B cell (primary cell): ENCODE data around the gene OLFML2B. TPM values are rescaled to one million over a fixed set of nuclear protein-coding genes. Genes with fewer than 3 reads are reported as not detected.

Experiments used
- ATAC-seq: fragments of 200-7000 bp; cut with Tn5 transposase; one replicate; pipeline ENCODE4 v1.10.0; 2021; ENCODE audit warnings: low read depth, mild to moderate bottlenecking, moderate number of reproducible peaks, moderate library complexity
- CTCF ChIA-PET: fragments of 350-600 bp; sonication (Branson Sonifier 250); formaldehyde crosslinking; loops from one replicate; lab custom pipeline; 2021; ENCODE audit warnings: antibody characterized with exemption, inconsistent platforms; lab: Charles Lee
- POLR2A ChIA-PET: fragments of 350-600 bp; sonication (Branson Sonifier 250); formaldehyde crosslinking; loops from one replicate; lab custom pipeline; 2021; ENCODE audit warnings: antibody characterized with exemption; lab: Charles Lee
- DNase-seq: peaks from one replicate; pipeline ENCODE4 v3.0.0; 2013
- H2AFZ ChIP-seq: 2 replicates; pipeline ENCODE4 v1.6.1; 2012; ENCODE audit warnings: mild to moderate bottlenecking, low read depth, low read length; ENCODE audit not compliant: insufficient read depth, poor library complexity, severe bottlenecking
- H3K27ac ChIP-seq, 2 donors: 1 replicate in 1 of 2; 2 replicates in 1 of 2; pipeline ENCODE4 v1.5.1; 2012 to 2013; ENCODE audit warnings: low read length in 2 of 2, mild to moderate bottlenecking in 2 of 2, moderate library complexity in 1 of 2
- H3K27me3 ChIP-seq, 4 experiments: fragments of 200-600 bp in 1 of 4; sonication (generic) in 1 of 4; replicated peaks in 1 of 4; 1 replicate in 2 of 4; 2 replicates in 2 of 4; pipeline versions ENCODE4 v1.6.1 to v1.7.0; 2013 to 2016; ENCODE audit warnings: low read length in 3 of 4, mild to moderate bottlenecking in 2 of 4, mixed read lengths in 1 of 4, moderate library complexity in 1 of 4; ENCODE audit not compliant: insufficient read depth in 4 of 4, control insufficient read depth in 3 of 4; ENCODE audit errors: control extremely low read depth in 1 of 4
- H3K36me3 ChIP-seq, 2 experiments: replicated peaks in 1 of 2; 1 replicate in 1 of 2; 2 replicates in 1 of 2; pipeline versions ENCODE4 v1.6.1 to v1.7.1; 2013; ENCODE audit warnings: low read length in 1 of 2; ENCODE audit not compliant: insufficient read depth in 2 of 2, control insufficient read depth in 1 of 2; ENCODE audit errors: control extremely low read depth in 1 of 2, extremely low read depth in 1 of 2
- H3K4me1 ChIP-seq, 2 donors: fragments of 200-600 bp in 1 of 2; sonication (generic) in 1 of 2; 1 replicate in 1 of 2; 2 replicates in 1 of 2; pipeline versions ENCODE4 v1.5.1 to v1.6.1; 2013 to 2017; ENCODE audit warnings: low read length in 2 of 2; ENCODE audit not compliant: control insufficient read depth in 2 of 2, insufficient read depth in 2 of 2
- H3K4me2 ChIP-seq: replicated peaks from 2 replicates; pipeline ENCODE3; 2012; ENCODE audit warnings: mild to moderate bottlenecking, low read depth, low read length; ENCODE audit not compliant: poor library complexity, severe bottlenecking
- H3K4me3 ChIP-seq, 5 experiments: fragments of 200-600 bp in 1 of 5; sonication (generic) in 1 of 5; 1 replicate in 3 of 5; 2 replicates in 2 of 5; pipeline versions ENCODE4 v1.5.1 to v1.7.0; 2011 to 2016; ENCODE audit warnings: low read length in 4 of 5, mild to moderate bottlenecking in 4 of 5, low read depth in 2 of 5, control low read depth in 1 of 5, moderate library complexity in 1 of 5; ENCODE audit not compliant: insufficient read depth in 1 of 5; ENCODE audit errors: control extremely low read depth in 1 of 5, extremely low read depth in 1 of 5
- H3K79me2 ChIP-seq: fragments of 200-600 bp; sonication (generic); one replicate; pipeline ENCODE4 v1.6.0; 2016; ENCODE audit warnings: low read length; ENCODE audit not compliant: control insufficient read depth, insufficient read depth
- H3K9ac ChIP-seq: fragments of 200-600 bp; sonication (generic); 2 replicates; pipeline ENCODE4 v1.6.1; 2017; ENCODE audit warnings: mild to moderate bottlenecking, low read length, moderate library complexity
- H3K9me3 ChIP-seq, 3 donors: one replicate each; pipeline versions ENCODE4 v1.6.1 to v1.7.1; 2013; ENCODE audit warnings: low read length in 2 of 3; ENCODE audit not compliant: control insufficient read depth in 2 of 3, insufficient read depth in 1 of 3; ENCODE audit errors: control extremely low read depth in 1 of 3
- H4K20me1 ChIP-seq: 2 replicates; pipeline ENCODE4 v1.6.0; 2012; ENCODE audit warnings: mild to moderate bottlenecking, low read length; ENCODE audit not compliant: insufficient read depth, control insufficient read depth, poor library complexity, severe bottlenecking
- H3K27ac Mint-ChIP-seq: one replicate; pipeline ENCODE4 v1.8.0; 2021; ENCODE audit warnings: mixed read lengths
- H3K27me3 Mint-ChIP-seq: one replicate; pipeline ENCODE4 v1.8.0; 2021; ENCODE audit warnings: mixed read lengths
- H3K4me1 Mint-ChIP-seq: one replicate; pipeline ENCODE4 v1.8.0; 2021; ENCODE audit warnings: mixed read lengths
- H3K4me3 Mint-ChIP-seq: one replicate; pipeline ENCODE4 v1.8.0; 2021; ENCODE audit warnings: mixed read lengths
- H3K9me3 Mint-ChIP-seq: one replicate; pipeline ENCODE4 v1.8.0; 2022; ENCODE audit warnings: mixed read lengths; ENCODE audit not compliant: insufficient read depth
- EZH2 ChIP-seq: IDR thresholded peaks from 2 replicates; pipeline ENCODE4 v1.6.1; 2012; ENCODE audit warnings: borderline replicate concordance, low read depth, mild to moderate bottlenecking, moderate library complexity, low read length; ENCODE audit not compliant: insufficient read depth, poor library complexity, severe bottlenecking
- WGBS: methylation state at CpG from one replicate; pipeline ENCODE4 v1.1.5; 2013; ENCODE audit warnings: missing lambda C conversion rate; ENCODE audit not compliant: insufficient coverage; 5-methylcytosine and 5-hydroxymethylcytosine counted together
- intact Hi-C: fragments of 100-400 bp; cut with micrococcal nuclease; formaldehyde crosslinking; loops from one replicate; pipeline ENCODE4 v1.10.0; 2022
- polyA plus RNA-seq: library from polyadenylated mRNA; depleted of rRNA; stranded (reverse); fragments of >200 nt; gene quantifications from 2 replicates; pipeline ENCODE4 v1.2.3, GENCODE V29; 2012
- total RNA-seq, 2 donors: library from RNA; stranded (reverse); fragments of 120-200 nt in 1 of 2; gene quantifications; 1 replicate in 1 of 2; 2 replicates in 1 of 2; pipeline versions ENCODE4 v1.2.3 to v1.2.4, GENCODE V29; 2013 to 2022
- TF ChIP-seq, protein P1 (sequence below): fragments of 200-600 bp; IDR thresholded peaks from one replicate; pipeline ENCODE4 v1.8.0; 2022; ENCODE audit warnings: antibody characterized with exemption, mild to moderate bottlenecking

The OLFML2B gene
- total and polyA plus RNA-seq, 2 donors (not counting 1 experiment from before 2014, with no cell fraction given), result not detected

DNA sequence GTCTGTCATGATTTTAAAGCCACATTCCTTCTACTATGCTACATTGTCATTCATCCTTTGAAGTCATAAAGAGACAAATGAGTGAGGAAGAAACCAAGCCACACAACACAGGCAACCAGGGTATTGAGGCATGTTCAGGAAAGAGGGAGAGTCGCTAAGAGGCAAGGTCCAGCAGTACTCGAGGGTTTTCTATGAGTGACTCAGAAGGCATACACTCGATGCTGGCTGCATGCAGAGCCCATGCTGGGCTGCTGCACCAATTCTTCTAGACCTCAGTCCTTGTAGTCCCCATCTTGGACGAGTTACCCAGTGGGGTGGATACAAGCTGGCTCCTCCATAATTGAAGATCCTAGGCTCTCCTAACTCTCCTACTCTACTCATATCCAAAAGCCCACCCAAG is 57.6 kb downstream of the OLFML2B start:
- Histone ChIP-seq H3K79me2 (no peaks in the 10 kb centered on the region), H3K4me3 (no peak overlapping the region), H2AFZ (no peak overlapping the region), H3K4me1 (no peaks in the 10 kb centered on the region), H3K36me3 (peaks cover 0 to 18% of the 10 kb centered on the region in 2 experiments), H3K9ac (no peak overlapping the region), H3K4me2 (no peak overlapping the region), H3K9me3 (no peaks in the 10 kb centered on the region), H3K27me3 (no peaks in the 10 kb centered on the region), H4K20me1 (no peaks in the 10 kb centered on the region), H3K27ac (no peak overlapping the region)
- intact Hi-C loops, result no loop called here
- Mint-ChIP-seq H3K4me3 (no peak overlapping the region), H3K4me1 (peaks cover 10% of the 10 kb centered on the region), H3K27ac (no peak overlapping the region), H3K9me3 (no peaks in the 10 kb centered on the region), H3K27me3 (no peaks in the 10 kb centered on the region)
- CTCF ChIA-PET, result interaction anchor here (0.8 kb wide), 1 partner anchor 336 kb away, joined by 3 read pairs; no protein-coding TSS in a partner anchor
- WGBS, result 98% methylated on average over 4 of the region's 4 CpGs
- TF ChIP-seq EZH2, result no peak
- TF ChIP-seq, protein P1, sequence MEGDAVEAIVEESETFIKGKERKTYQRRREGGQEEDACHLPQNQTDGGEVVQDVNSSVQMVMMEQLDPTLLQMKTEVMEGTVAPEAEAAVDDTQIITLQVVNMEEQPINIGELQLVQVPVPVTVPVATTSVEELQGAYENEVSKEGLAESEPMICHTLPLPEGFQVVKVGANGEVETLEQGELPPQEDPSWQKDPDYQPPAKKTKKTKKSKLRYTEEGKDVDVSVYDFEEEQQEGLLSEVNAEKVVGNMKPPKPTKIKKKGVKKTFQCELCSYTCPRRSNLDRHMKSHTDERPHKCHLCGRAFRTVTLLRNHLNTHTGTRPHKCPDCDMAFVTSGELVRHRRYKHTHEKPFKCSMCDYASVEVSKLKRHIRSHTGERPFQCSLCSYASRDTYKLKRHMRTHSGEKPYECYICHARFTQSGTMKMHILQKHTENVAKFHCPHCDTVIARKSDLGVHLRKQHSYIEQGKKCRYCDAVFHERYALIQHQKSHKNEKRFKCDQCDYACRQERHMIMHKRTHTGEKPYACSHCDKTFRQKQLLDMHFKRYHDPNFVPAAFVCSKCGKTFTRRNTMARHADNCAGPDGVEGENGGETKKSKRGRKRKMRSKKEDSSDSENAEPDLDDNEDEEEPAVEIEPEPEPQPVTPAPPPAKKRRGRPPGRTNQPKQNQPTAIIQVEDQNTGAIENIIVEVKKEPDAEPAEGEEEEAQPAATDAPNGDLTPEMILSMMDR, result no peak
- POLR2A ChIA-PET, result no interaction called here
- DNase-seq, result no peak
- ATAC-seq, result no peak

GRCh38 chr1:161962091-161962887 is 61.4 kb downstream of the OLFML2B start:
- ChIA-PET POLR2A (no interaction called here), CTCF (no interaction called here)
- H3K27me3 ChIP-seq, result no peaks in the 10 kb centered on the region
- H3K4me1 Mint-ChIP-seq, result peaks cover 13% of the 10 kb centered on the region
- H3K27ac Mint-ChIP-seq, result peak overlapping the region; percentile 16
- H3K9me3 Mint-ChIP-seq, result no peaks in the 10 kb centered on the region
- no peak for ATAC-seq
- H4K20me1 ChIP-seq, result no peaks in the 10 kb centered on the region
- H3K9ac ChIP-seq, result peak overlapping the region; percentile 54
- no peaks in the 10 kb centered on the region for H3K79me2 ChIP-seq
- H3K4me3 Mint-ChIP-seq, result peak overlapping the region; percentile 80
- TF ChIP-seq, protein P1, result no peak
- no peak for TF ChIP-seq EZH2
- no peak overlapping the region for H2AFZ ChIP-seq
- H3K27me3 Mint-ChIP-seq, result no peaks in the 10 kb centered on the region
- DNase-seq, result no peak
- intact Hi-C loops, result no loop called here
- no peaks in the 10 kb centered on the region for H3K4me1 ChIP-seq
- 63% methylated on average over 5 of the region's 8 CpGs for WGBS
- peak overlapping the region; percentile 32 for H3K4me2 ChIP-seq
- peak overlapping the region in 2 of 5 experiments; percentile 18 to 23 for H3K4me3 ChIP-seq
- H3K9me3 ChIP-seq, result no peaks in the 10 kb centered on the region
- no peak overlapping the region for H3K27ac ChIP-seq
- H3K36me3 ChIP-seq, result peaks cover 0 to 50% of the 10 kb centered on the region in 2 experiments
